NCI-H2227 treated with DMSO at 0.1 percent for 48 hours (cell line): Measurements from ENCODE around the gene KDM6A.
"Not testable (repeated sequence)": the region's sequence is repeated elsewhere in the genome, so short reads cannot be mapped to it uniquely, and the experiment has no call there.

Experiments
- DNase-seq: peaks from one replicate; lab custom pipeline; 2025; lab: John Stamatoyannopoulos, UW

KDM6A gene

DNA sequence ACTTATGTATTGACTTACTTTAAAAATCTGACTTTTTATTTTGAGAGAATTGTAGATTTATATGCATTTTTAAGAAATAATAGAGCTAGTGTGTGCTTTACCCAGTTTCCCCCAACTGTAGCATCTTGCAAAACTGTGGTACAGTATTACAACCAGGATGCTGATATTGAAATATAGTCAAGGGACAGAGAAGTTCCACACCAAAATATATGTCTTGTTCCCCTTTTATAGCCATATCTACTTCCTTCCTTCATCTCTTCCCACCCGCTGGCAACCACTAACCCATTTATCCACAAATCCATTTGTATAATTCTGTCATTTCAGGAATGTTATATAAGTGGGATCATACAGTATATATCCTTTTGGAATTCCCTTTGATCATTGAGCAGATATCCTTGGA is 16.8 kb downstream of the KDM6A start:
- no peak for DNase-seq

DNA sequence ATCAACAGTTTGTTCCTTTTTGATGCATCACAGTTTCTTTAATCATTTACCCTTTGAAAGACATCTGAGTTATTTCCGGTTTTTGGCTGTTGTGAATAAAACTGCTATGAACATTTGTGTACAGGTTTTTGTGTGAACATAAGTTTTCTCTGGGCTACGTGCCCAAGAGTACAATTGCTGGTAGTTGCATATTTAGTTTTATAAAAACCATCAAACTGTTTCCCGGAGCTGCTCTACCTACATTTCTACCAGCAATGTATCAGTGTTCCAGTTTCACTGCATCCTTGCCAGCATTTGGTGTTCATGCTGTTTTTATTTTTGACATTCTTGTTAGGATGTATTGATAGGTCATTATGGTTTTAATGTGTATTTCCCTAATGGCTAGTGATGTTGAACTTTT is 17.3 kb downstream of the KDM6A start:
- no peak for DNase-seq

DNA sequence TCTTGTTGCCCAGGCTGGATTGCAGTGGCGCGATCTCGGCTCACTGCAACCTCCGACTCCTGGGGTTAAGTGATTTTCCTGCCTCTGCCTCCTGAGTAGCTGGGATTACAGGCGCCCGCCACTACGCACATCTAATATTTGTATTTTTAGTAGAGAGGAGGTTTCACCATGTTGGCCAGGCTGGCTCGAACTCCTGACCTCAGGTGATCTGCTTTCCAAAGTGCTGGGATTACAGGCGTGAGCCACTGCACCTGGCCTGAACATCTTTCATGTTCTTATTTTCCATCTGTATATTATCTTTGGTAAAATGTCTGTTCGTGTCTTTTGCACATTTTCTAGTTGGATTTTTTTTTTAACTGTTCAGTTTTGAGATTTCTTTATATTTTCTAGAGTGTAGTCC is 17.7 kb downstream of the KDM6A start:
- DNase-seq, result not testable (repeated sequence)

DNA sequence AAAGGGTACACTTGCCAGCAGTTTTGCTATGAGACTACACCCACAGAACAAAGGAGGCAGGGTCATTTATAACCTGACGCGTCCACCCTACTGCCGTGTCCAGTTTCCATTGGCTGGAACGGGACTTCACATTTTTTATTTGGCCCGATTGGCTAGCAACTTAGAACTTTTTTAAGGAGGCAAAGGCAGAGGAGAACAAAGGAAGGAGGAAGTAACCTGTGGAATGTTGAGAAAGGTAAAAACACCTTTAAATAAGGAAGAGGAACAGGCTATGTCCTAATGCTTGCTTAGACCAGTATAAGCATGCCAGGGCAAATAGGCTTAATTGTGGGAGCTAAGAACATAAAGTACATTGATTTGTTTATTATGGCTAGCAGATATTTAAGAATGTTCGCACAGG is 18.7 kb downstream of the KDM6A start:
- DNase-seq, result no peak

DNA sequence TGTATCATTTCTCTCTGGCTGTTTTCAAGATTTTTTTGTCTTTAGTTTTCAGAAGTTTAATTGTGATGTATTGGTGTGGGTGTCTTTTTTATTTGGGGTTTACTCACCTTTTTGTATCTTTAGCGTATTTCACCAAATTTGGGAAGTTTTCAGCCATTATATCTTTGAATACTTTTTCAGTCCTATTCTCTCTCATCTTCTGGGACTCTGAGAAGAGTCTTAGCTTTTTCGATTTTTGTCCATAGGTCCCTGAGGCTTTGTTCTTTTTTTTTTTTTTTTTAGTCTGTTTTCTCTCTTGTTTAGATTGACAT is 23.8 kb downstream of the KDM6A start:
- DNase-seq, result no peak

DNA sequence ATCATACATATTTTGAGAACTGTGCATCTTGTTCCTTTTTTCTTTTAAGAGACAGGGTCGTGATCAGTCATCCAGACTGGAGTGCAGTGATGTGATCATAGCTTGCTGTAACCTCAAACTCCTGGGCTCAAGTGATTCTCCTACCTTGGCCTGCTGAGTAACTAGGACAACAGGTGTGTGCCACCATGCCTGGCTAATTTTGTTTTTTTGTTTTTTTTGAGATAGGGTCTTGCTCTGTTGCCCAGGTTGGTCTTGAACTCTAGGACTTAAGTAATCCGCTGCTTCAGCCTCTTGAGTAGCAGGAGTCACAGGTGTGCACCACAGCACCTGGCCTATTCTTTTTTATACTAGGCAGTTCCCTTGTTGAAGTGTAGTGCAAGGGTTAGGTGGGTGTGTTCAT is 24.6 kb downstream of the KDM6A start:
- no peak for DNase-seq

DNA sequence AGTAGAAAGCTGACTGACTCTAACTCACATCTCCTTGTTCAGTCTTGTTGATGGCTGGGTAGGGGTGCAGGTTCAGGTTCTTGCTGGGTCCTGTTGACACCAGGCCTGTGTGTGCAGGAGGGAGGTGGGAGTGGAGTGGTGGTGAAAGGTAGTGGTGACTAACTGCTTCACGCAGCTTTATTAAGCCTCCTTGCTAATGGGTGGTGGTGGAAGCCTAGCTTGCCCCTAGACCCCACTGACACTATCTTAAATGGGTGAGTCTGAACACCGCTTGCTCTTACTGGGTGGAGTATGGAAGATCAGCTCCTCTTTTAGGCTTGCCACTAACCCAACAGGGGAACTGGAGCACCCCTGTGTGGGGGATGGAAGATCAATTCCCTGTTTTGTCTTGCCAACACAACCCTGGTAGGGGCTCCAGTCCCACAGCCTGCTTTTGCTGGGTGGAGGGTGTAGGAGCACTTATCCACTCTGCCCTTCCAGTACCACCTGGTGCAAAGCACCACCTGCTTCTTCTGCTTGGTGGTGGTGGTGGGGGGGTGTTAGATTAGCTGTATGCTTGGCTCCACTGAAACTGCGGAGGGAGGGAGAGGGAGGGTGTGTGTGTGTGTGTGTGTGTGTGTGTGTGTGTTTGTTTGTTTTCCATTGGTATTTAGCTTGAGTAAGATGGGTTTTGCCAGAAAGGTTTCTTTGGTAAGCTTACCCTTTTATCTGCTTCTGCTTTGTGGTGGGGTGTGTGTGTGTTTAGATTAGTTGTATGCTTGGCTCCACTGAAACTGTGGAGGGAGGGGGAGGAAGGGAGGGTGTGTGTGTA is 25.6 kb downstream of the KDM6A start:
- DNase-seq, result no peak

DNA sequence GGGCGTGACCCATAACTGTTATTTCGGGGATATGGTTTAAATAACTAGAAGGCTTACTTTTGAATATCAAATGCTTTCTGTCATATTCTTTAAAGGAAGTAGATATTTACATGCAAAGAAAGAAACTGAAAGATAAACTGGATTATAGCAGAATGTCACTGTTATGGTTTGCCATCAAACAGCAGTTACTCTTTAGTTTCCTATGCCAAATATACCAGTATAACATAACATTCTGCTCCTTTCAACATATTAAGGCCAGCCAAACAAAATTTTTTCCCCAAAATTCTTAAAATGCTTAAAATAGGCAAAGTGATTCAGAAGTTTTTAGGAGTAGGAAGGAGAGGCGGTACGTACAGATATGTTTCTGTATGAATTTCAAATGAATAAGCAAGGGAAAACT is 27.0 kb downstream of the KDM6A start:
- no peak for DNase-seq

DNA sequence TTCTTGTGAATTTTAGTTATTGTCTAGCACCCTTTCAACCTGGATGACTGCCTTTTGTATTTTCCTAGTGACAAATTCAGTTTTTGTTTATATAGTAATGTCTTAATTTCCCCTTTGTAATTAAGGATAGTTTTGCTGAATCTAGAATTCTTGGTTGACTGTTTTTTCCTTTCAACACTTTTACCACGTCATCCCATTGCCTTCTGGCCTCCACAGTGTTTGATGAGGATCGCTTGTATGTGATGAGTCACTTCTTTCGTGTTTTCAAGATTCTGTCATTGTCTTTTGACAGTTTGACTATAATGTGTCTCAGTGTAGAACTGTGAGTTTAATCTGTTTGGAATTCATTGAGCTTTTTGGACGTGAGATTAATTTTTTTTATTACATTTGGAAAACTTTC is 30.1 kb downstream of the KDM6A start:
- no peak for DNase-seq

DNA sequence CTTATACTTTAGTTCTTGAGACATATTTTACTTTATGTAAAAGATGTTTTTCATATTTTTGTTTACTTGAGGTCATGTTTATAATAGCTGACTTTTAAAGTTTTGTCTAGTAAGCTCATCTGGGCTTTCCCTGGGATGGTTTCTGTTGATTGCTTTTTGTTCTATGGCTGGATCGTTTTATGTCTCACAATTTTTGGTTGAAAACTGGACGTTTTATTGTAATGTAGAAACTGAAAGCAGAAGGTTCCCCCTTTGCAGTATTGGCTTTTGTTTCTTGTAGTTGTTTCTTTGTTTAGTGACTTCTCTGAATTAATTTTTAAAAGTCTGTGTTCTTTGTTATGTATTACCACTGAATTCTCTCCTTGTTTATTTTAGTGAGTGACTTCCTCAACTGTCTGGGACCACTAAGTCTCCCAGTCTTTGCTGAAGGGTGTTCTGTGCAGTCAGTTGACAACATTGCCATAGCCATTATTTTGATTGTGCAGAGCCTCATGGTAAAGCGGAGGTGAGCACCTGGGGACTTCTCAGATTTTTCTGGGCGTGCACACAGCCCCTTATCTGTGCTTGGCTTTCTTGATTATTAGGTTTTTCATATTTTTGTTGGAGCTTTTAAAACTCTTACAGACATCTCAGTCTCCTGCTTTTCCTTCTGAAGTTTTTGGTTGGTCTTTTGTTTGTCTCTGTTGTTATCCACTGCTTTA is 31.0 kb downstream of the KDM6A start:
- DNase-seq, result no peak

DNA sequence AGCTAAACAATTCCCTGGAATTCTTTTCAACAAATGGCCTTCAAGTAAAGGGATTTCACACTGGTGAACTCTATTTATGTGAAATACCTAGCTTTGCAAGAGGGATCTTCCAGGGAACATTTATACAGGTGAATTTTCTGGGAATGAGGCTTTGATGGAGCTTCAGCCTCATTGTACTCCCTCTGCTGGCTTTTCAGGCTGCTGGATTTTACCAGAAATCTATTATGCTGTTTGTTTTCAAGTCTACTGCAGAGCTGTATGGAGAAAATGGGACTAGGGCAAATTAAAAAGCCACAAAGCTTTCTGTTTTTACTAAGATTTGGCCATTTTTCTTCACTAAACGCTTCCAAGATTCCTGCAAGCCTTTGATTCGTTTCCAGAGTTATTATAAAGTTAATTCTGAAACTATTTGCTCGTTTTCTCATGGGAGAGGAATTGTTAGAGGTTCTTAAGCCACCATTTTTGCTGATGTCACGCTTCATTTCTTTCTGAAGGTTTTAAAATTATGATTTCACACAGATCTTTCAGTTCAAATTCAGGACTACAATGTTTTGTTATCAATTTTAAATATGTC is 31.6 kb downstream of the KDM6A start:
- DNase-seq, result no peak

DNA sequence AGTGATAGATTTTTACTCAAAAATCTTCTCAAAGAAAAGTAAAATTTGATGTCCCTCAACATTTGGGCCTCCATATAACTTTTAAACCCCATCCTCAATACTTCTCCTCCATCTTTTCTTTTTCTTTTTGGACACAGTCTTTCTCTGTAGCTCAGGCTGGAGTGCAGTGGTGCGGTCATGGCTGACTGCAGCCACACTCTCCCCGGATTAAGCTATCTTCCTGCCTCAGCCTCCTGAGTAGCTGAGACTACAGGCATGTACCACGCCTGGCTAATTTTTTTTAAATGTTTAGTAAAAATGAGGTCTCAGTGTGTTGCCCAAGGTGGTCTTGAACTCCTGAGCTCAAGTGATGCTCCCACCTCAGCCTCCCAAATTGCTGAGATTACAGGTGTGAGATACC is 33.1 kb downstream of the KDM6A start:
- DNase-seq, result no peak

DNA sequence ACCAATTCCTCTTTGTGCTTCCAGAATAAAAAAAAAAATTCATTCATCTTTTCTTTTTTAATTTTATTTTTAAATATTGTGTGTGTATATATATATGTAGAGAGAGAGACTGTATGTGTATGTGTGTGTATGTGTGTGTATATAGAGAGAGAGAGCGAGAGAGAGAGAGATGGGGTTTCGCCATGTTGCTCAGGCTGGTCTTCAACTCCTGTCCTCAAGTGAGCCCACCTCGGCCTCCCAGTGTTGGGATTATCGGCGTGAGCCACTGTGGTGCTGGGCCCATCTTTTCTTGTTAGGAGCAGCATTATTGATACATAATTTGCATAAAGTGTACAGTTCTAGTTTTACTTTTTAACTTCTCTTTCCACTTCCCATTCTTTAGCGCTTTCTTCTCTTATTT is 33.6 kb downstream of the KDM6A start:
- DNase-seq, result no peak

DNA sequence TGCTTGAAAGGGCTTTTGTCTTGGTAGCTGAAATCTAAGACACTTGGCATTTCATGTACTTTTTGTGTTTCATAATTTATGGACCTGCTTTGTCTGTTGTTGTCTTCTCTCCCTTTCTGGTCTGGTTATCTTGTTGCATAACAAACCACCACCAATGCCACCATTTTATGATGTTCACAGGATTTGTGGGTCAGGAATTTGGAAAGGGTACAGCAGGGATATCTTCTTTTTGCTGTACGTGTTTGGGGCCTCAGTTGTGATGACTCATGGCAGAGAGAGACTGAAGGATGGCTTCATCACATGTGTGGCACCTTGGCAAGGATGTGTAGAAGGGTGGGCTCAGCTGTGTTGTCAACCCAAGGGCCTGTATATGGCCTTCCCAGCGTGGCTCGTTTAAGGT is 35.2 kb downstream of the KDM6A start:
- no peak for DNase-seq

DNA sequence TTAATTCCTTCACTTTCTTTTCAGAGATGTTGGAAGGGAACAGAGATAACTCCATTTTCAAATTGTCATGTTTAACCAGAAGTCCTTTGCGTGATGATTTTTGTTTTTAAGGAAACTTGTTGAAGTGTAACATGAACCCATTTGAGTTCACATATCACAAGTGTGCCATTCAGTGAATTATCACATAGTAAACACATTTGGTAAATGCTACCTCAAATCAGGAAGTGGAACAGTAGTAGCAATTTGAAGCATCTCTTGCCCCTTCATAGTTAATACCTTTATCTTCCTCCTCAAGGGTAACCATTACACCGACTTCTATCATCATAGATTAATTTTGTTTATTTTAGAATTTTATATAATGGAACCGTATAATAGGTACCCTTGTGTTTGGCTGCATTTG is 35.8 kb downstream of the KDM6A start:
- DNase-seq, result no peak

DNA sequence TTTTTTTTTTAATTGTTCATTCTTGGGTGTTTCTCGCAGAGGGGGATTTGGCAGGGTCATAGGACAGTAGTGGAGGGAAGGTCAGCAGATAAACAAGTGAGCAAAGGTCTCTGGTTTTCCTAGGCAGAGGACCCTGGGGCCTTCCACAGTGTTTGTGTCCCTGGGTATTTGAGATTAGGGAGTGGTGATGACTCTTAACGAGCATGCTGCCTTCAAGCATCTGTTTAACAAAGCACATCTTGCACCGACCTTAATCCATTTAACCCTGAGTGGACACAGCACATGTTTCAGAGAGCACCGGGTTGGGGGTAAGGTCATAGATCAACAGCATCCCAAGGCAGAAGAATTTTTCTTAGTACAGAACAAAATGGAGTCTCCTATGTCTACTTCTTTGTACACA is 37.5 kb downstream of the KDM6A start:
- not testable (repeated sequence) for DNase-seq

DNA sequence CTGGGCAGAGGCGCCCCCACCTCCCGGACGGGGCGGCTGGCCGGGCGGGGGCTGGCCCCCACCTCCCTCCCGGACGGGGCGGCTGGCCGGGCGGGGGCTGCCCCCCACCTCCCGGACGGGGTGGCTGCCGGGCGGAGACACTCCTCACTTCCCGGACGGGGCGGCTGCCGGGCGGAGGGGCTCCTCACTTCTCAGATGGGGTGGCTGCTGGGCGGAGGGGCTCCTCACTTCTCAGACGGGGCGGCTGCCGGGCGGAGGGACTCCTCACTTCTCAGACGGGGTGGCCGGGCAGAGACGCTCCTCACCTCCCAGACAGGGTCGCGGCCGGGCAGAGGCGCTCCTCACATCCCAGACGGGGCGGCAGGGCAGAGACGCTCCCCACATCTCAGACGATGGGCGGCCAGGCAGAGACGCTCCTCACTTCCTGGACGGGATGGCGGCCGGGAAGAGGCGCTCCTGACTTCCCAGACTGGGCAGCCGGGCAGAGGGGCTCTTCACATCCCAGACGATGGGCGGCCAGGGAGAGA is 38.1 kb downstream of the KDM6A start:
- not testable (repeated sequence) for DNase-seq

DNA sequence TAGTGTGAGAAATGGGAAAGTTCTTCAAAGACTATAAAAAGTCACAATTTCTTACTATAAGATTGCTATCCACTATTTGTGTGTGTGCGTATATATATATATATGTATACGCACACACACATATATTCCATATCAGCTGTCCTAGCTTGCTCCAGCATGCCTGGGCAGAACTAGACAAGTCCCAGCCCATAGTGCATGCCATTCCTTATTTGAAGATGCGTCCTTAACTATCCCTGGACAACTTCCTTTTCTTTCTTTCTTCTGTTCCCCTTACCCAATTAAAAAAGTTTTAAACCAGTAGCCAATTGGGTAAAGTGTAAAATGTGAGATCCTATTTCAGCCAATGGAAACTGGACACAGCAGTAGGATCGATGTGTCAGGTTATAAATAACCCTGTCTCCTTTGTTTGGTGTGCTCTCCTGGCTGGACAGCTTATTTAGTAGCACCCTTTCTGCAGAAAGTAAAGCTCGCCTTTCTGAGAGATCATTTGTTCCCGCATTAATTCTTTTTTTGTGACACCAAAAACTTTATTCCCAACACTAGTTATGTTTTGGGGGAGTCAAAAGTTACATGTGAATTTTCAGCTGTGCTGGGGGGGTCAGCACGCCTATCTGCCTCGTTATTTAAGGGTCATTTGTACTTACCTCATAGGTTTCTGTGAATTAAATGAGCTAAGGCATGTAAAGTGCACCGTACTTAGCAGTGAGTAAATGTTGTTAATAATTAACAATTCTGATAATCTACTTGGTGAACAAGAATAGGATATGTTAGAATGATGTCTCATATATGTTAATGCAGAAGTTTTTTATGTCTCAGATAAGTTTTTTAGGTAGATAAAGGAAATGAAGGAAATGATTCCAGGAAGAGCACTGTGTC is 40.9 kb downstream of the KDM6A start:
- DNase-seq, result no peak

DNA sequence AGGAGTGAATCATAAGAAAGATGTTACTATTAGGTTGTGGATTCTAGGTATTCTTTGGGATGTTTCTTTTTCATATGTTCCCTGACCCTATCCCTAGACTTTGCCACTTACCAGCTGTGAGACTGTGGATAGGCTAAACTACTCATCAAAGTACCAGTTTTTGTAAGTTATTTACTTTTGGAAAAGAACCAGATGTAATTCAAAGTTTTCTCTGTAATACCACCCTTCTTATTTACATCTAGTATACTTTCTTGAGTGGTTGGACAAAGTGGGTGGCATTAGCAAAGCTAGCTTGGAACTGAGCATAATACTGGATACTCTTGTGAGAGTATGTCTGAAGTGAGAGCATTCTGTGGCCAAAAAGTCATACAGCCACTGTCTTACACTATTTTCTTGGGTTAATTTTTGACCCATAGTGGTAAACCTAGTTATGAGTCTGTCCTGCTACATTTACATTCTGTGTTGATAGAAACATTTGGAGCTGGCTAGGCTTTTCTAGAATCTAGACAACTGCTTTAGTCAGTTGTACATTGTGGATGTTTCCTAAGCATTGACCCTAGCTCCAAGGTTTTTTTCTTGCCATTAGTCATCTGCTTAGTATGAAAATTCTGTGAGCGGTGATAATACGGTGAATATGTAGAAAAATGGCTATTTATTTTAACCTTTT is 41.7 kb downstream of the KDM6A start:
- DNase-seq, result no peak

DNA sequence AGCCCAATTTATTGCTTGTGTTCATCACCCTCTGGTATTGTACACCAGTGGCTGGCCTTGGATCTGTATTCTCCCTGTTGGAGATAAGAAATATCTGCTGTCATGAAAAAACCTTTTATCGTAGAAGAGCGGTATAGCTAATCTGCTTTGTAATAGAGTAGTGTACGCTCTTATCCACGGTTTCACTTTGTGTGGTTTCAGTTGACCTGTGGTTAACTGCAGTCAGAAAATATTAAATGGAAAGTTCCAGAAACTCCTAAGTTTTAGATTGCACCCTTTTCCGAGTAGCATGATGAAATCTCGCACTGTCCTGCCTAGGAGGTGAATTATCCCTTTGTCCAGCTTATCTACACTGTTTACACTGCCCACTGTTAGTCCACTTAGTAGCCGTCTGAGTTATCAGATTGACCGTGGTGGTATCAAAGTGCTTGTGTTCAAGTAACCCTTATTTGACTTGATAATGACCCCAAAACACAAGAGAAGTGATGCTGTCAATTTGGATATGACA is 42.4 kb downstream of the KDM6A start:
- DNase-seq, result no peak

DNA sequence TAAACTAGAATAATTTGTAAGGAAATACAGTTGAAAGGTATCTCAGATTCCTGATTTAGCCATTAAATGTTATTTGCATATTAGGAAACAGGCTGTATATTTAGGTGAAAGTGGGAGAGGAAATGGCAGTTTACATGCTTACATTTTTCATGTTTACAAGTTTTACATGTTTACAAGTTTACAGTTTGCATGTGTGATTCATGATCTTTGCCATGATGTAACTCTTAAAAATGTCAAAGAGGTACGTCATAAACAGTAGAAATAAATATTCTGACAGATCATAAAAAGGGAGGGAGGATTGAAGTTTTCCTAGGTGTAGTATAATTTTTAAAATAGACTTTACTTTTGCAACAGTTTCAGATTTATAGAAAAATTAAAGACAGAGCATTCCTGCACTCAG is 45.7 kb downstream of the KDM6A start:
- DNase-seq, result no peak

DNA sequence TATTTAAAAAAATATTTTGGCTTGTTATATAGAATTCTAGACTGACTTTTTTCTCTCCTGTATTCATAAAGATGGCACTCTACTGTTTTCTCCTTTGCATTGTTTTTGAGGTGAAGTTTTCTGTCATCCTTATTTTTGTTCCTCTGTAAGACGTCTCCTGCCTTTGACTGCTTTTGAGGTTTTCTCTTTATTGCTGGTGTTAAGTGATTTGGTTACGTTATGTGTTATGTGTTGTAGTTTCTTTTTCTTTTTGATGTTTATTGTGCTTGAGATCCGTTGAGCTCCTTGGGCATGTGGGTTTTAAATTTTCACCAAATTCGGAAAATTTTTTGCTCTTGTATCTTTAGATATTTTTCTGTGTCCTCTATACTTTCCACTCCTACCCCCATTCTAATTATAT is 50.0 kb downstream of the KDM6A start:
- no peak for DNase-seq
